Stimulated activated CD8-positive, alpha-beta memory T cell treated with anti-CD3 and anti-CD28 coated beads, Interleukin-4, amount 100 ng/mL, for 1 hour (primary cell): ENCODE data around the gene DMAC2.
"Not testable (repeated sequence)": the region's sequence is repeated elsewhere in the genome, so short reads cannot be mapped to it uniquely, and the experiment has no call there.

ENCODE experiments used
- DNase-seq, 2 donors: peaks; one replicate each; pipeline ENCODE4 v3.0.0-alpha.2; 2020; ENCODE audit warnings: low read depth in 2 of 2, low spot score in 1 of 2

Gene DMAC2

GRCh38 chr19:41443813-41444455, 4.2 kb upstream of the DMAC2 start:
- no peak for DNase-seq

- DNase-seq, result no peak
These were observed 3.0 kb upstream of the DMAC2 start, which contains the start of gene ERICH4 for GRCh38 chr19:41442473-41443355. Gene ERICH4, plus strand, starts transcription at chr19:41443156. Its CDS starts 14 bp downstream, at chr19:41443170.

- DNase-seq, result no peak
These were observed 1.7 kb upstream of the DMAC2 start for GRCh38 chr19:41441321-41441945.

GRCh38 chr19:41437944-41438574, 1.7 kb downstream of the DMAC2 start:
- no peak for DNase-seq

- no peak for DNase-seq
These were observed 3.1 kb downstream of the DMAC2 start for GRCh38 chr19:41436674-41436951.

GRCh38 chr19:41435936-41436673, 3.6 kb downstream of the DMAC2 start:
- no peak for DNase-seq

GRCh38 chr19:41435376-41435775, 4.3 kb downstream of the DMAC2 start:
- DNase-seq, result not testable (repeated sequence)

- DNase-seq, result no peak
These were observed 5.3 kb downstream of the DMAC2 start for GRCh38 chr19:41434450-41434849.

- DNase-seq, result no peak
These were observed 6.5 kb downstream of the DMAC2 start for GRCh38 chr19:41433171-41433570.

- no peak for DNase-seq
These were observed 8.0 kb downstream of the DMAC2 start for GRCh38 chr19:41431426-41432386.

GRCh38 chr19:41430922-41431321, 8.8 kb downstream of the DMAC2 start:
- no peak for DNase-seq

GRCh38 chr19:41428481-41428859, 11.2 kb downstream of the DMAC2 start:
- no peak for DNase-seq

GRCh38 chr19:41427647-41428480, 11.8 kb downstream of the DMAC2 start:
- DNase-seq, result peak in 1 of 2 donors; percentile 18

GRCh38 chr19:41426952-41427646, 12.6 kb downstream of the DMAC2 start, which contains the start of gene B3GNT8:
Gene B3GNT8, minus strand, starts transcription at chr19:41427374. Its CDS starts 596 bp downstream, at chr19:41426778.
- DNase-seq, result no peak

GRCh38 chr19:41426116-41426841, 13.4 kb downstream of the DMAC2 start:
- DNase-seq, result no peak

- DNase-seq, result no peak
These were observed 14.3 kb downstream of the DMAC2 start for GRCh38 chr19:41425174-41426115.
